T-helper 17 cell (primary cell): ENCODE data around the gene SLC22A14. TPM values are rescaled to one million over a fixed set of nuclear protein-coding genes. Genes with fewer than 3 reads are reported as not detected.

Source experiments
- ATAC-seq: fragments of 150-1000 bp; cut with Tn5 transposase; 2 replicates; pipeline ENCODE4 v1.10.0; 2021; ENCODE audit warnings: mild to moderate bottlenecking, moderate library complexity
- DNase-seq, 3 donors: peaks; one replicate each; pipeline versions ENCODE4 v3.0.0 to v3.0.0-alpha.2; 2020 to 2021
- H3K9me3 ChIP-seq: one replicate; pipeline ENCODE4 v1.7.0; 2013; ENCODE audit warnings: low read length, mild to moderate bottlenecking; ENCODE audit not compliant: control insufficient read depth, poor library complexity, severe bottlenecking
- H3K27ac Mint-ChIP-seq: one replicate; pipeline ENCODE4 v1.8.0; 2022; ENCODE audit warnings: mild to moderate bottlenecking, moderate library complexity, mixed read lengths
- H3K27me3 Mint-ChIP-seq: one replicate; pipeline ENCODE4 v1.8.0; 2022; ENCODE audit warnings: mixed read lengths
- H3K36me3 Mint-ChIP-seq: one replicate; pipeline ENCODE4 v1.8.0; 2022; ENCODE audit warnings: low read depth, mixed read lengths
- H3K4me1 Mint-ChIP-seq: one replicate; pipeline ENCODE4 v1.8.0; 2022; ENCODE audit warnings: mild to moderate bottlenecking, mixed read lengths
- H3K4me3 Mint-ChIP-seq: one replicate; pipeline ENCODE4 v1.8.0; 2022; ENCODE audit warnings: mild to moderate bottlenecking, moderate library complexity, mixed read lengths
- total RNA-seq, 4 donors: library from RNA in 2 of 4; stranded (reverse) in 2 of 4; gene quantifications; one replicate each; pipeline ENCODE4 v1.2.3 and lab custom pipeline; 2022 to 2026

Gene SLC22A14
- total RNA-seq, 2 donors from 2014 or later = 0.23 TPM; not detected in 1

DNA sequence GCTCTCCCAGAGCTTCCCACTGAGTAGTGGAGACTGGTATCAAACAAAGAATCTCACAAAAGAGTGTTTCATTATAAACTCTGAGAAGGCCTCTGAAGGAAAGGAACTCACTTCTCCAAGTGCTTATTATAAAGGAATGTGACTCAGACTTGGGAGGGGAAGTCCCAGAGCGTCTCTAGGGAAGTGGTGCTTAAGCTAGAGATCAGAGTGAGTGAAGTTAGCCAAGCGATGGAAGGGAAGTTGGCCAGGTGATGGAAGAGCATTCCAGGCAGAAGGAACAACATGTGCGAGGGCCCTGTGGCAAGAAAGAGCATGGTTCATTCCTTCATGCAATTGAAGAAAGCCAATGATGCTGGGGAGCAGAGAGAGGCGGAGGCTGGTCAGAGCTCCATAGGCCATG is 66.8 kb downstream of the SLC22A14 start:
- Mint-ChIP-seq H3K4me3 (no peak overlapping the region), H3K4me1 (peaks cover 7% of the 10 kb centered on the region), H3K27ac (no peak overlapping the region), H3K36me3 (no peaks in the 10 kb centered on the region), H3K27me3 (peaks cover 3% of the 10 kb centered on the region)
- no peaks in the 10 kb centered on the region for H3K9me3 ChIP-seq
- DNase-seq = no peak
- no peak for ATAC-seq

DNA sequence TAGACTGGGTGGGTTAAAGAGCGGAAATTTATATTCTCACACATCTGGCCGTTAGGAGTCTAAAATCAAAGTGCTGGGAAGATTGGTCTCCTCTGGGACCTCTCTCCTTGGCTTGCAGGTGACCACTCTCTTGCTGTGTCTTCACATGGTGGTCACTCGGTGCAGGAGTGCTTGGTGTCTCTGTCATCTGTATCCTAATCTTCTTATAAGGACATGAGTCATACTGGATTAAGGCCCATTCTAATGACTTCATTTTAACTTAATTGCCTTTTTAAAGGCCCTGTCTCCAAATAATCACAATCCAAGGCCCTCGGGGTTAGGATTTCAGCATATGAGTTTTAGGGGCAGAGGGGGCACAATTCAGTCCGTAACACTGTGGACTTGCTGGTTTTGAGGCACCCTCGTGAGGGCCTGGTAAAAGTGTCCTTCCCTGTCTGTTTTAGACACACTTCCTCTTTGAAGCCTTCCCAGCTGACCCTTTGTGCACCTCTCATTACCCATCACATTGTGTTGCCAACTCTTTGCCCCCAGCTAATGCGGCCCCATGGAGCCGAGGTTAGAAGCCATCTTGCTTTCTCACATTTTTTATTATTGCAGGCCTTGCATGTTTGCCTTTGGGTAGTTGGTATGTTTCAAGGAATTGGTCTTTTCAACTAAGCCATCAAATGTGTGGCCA is 67.7 kb downstream of the SLC22A14 start:
- Mint-ChIP-seq H3K27ac (no peak overlapping the region), H3K4me3 (no peak overlapping the region), H3K27me3 (no peaks in the 10 kb centered on the region), H3K4me1 (peaks cover 7% of the 10 kb centered on the region), H3K36me3 (no peaks in the 10 kb centered on the region)
- DNase-seq (no peak), ATAC-seq (no peak)
- H3K9me3 ChIP-seq = no peaks in the 10 kb centered on the region

DNA sequence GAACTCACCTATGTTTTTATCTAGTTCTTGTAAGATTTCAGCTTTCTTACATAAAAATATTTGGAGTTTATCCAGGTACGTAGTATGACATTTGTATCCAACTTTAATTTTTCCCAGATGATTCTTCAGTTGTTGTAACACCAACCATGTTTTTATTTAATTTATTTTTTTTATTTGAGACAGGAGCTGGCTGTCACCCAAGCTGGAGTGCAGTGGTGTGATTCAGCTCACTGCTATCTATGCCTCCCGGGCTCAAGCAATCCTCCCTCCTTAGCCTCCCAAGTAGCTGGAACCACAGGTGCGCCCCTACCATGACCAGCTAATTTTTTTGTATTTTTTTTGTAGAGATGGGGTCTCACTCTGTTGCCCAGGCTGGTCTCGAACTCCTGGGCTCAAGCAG is 71.1 kb downstream of the SLC22A14 start:
- Mint-ChIP-seq H3K27me3 (no peaks in the 10 kb centered on the region), H3K36me3 (no peaks in the 10 kb centered on the region), H3K27ac (no peak overlapping the region), H3K4me3 (no peak overlapping the region), H3K4me1 (peaks cover under 1% of the 10 kb centered on the region)
- no peaks in the 10 kb centered on the region for H3K9me3 ChIP-seq
- DNase-seq (no peak), ATAC-seq (no peak)

DNA sequence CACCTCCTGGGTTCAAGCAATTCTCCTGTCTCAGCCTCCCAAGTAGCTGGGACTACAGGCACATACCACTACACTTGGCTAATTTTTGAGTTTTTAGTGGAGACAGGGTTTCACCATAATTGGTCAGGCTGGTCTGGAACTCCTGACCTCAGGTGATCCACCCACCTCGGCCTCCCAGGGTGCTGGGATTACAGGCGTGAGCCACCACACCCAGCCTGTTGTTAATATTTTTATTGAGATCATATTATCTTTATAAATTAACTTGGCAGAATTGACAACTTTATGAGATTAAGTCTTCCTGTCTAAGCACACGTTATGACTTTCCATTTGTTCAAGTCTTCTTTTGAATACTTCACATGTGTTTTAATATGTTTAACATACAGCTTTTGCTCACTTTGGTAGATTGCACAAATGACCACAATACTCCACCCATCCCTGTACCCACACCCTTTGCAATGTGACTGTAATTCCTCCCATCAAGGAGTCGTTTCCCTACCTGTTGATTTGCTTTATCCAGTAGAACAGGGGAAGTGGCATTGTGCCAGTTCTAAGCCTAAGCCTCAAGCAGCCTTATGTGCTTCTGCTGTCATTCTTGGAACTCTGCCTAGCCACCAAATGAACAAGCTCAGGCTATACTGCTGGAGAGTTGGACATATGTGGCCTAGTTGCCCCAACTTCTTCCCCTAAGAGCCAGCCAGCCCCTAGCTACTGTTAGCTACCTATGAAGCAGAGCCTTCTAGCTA is 72.7 kb downstream of the SLC22A14 start:
- Mint-ChIP-seq H3K27ac (no peak overlapping the region), H3K4me1 (no peaks in the 10 kb centered on the region), H3K36me3 (no peaks in the 10 kb centered on the region), H3K27me3 (no peaks in the 10 kb centered on the region), H3K4me3 (no peak overlapping the region)
- DNase-seq = no peak
- no peaks in the 10 kb centered on the region for H3K9me3 ChIP-seq
- ATAC-seq = no peak

DNA sequence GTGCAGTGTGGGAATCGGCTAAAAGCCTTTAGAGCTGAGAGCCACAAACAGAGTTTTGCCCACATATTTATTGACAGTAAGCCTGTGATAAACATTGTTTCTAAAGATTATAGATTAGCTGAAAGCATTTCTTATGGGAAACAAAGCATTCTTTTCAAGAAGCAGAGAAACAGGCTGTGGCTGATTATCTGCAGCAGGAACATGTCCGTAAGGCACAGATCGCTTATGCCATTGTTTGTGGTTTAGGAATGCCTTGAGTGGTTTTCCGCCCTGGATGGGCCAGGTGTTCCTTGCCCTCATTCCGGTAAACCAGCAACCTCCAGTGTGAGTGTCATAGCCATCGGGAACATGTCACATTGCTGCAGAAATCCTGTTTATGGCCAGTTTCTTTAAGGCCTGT is 76.9 kb downstream of the SLC22A14 start:
- H3K4me3 Mint-ChIP-seq = no peak overlapping the region
- no peak for DNase-seq
- peaks cover 2% of the 10 kb centered on the region for H3K36me3 Mint-ChIP-seq
- no peaks in the 10 kb centered on the region for H3K27me3 Mint-ChIP-seq
- H3K9me3 ChIP-seq = no peaks in the 10 kb centered on the region
- no peak overlapping the region for H3K27ac Mint-ChIP-seq
- ATAC-seq = no peak
- H3K4me1 Mint-ChIP-seq = peaks cover 4% of the 10 kb centered on the region

DNA sequence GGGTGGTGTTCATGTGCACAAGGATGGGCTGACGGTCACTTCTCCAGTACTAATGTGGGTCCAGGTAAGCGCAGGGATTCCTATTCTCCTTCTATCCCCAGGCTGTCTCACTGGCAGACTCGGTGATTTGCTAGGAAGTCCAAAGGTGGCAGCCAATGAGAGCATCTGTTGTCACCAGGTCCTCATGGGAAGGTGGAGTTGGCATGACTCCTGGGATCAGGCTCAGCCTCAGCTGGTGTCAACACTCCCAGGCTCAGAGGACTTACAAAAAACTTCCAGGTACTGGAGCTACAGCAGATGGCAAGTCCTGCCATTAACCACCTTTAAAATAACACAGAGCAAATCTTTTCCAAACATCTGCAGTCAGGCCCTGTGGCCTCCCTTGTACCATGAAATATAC is 78.3 kb downstream of the SLC22A14 start:
- H3K9me3 ChIP-seq = no peaks in the 10 kb centered on the region
- ATAC-seq (no peak), DNase-seq (no peak)
- no peak overlapping the region for H3K4me3 Mint-ChIP-seq
- no peaks in the 10 kb centered on the region for H3K27me3 Mint-ChIP-seq
- H3K4me1 Mint-ChIP-seq = peaks cover 12% of the 10 kb centered on the region
- no peak overlapping the region for H3K27ac Mint-ChIP-seq
- peaks cover 7% of the 10 kb centered on the region for H3K36me3 Mint-ChIP-seq

DNA sequence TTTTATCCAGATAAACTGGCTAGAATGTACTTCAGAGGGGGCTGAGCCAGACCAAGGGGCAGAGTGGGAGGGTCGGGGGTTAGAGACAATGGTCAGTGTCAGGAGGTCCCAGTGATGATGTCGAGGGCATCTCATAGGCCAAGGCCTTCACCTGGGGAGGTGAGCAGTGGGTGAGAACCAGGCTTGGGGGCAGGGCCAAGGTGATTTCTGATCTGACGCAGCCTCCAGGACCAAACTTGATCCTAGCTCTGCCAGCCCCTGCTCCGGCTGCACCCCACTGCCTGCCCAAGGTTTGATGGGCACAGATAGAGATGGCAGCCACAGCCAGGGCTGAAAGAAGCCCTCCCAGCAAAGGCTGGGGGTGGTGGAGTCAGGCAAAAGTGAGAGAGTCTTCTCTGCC is 79.4 kb downstream of the SLC22A14 start:
- H3K9me3 ChIP-seq = no peaks in the 10 kb centered on the region
- DNase-seq = no peak
- no peak overlapping the region for H3K27ac Mint-ChIP-seq
- H3K4me3 Mint-ChIP-seq = no peak overlapping the region
- H3K4me1 Mint-ChIP-seq = peaks cover 14% of the 10 kb centered on the region
- no peaks in the 10 kb centered on the region for H3K27me3 Mint-ChIP-seq
- no peak for ATAC-seq
- H3K36me3 Mint-ChIP-seq = peaks cover 7% of the 10 kb centered on the region

DNA sequence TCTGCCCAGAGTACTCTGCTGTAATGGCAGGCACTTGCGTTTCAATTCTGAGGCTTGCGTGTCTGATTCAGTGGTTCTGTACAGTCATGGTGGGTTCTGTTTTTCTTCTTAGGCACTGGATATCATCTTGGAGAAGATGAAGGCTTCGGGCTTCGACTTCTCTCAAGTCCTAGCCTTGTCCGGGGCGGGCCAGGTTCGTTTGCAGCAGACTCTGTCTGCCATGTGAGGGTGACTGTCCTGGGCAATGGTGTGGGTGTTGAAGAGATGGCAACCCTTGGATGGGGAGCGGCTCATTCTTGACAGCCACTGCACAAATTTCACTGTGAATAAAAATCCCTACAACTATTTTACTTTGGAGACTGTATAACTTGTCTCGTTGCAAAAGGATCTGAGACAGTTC is 80.7 kb downstream of the SLC22A14 start:
- Mint-ChIP-seq H3K27me3 (no peaks in the 10 kb centered on the region), H3K36me3 (peaks cover 7% of the 10 kb centered on the region), H3K4me3 (no peak overlapping the region), H3K4me1 (peaks cover 14% of the 10 kb centered on the region), H3K27ac (peak overlapping the region; percentile 51)
- no peaks in the 10 kb centered on the region for H3K9me3 ChIP-seq
- ATAC-seq (no peak), DNase-seq (no peak)

DNA sequence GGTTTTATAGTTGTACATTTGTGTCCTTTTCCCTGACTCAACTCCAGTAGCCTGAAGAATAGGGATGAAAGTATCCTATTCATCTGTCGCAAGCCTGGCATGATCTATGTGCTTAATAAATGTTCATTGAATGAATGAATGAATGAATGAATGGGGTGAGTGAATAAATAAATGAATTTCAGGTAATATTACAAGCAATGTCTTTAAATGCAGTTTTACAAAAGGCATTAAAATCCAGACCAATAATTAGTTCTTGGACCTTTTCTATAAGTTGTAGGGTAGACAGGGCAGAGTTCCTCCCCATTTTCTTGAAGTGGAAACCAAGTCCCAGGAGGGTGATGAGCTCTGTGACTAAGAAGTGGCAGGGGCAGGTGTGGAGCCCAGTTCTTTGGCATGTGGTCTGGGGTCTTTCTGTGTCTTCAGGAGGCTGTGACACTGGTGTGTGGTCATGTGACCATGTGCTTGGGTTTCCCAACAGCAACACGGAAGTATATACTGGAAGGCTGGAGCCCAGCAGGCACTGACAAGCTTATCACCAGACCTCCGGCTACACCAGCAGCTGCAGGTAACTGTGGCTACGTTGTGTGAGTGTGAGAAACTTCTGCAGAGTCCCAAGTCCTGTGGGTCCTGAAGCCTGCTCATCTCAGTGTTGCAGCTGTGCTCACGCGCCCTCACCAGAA is 82.8 kb downstream of the SLC22A14 start:
- no peak overlapping the region for H3K4me3 Mint-ChIP-seq
- peaks cover 7% of the 10 kb centered on the region for H3K36me3 Mint-ChIP-seq
- no peaks in the 10 kb centered on the region for H3K27me3 Mint-ChIP-seq
- peak overlapping the region; percentile 54 for H3K27ac Mint-ChIP-seq
- no peak for ATAC-seq
- no peaks in the 10 kb centered on the region for H3K9me3 ChIP-seq
- DNase-seq = no peak
- H3K4me1 Mint-ChIP-seq = peaks cover 14% of the 10 kb centered on the region

DNA sequence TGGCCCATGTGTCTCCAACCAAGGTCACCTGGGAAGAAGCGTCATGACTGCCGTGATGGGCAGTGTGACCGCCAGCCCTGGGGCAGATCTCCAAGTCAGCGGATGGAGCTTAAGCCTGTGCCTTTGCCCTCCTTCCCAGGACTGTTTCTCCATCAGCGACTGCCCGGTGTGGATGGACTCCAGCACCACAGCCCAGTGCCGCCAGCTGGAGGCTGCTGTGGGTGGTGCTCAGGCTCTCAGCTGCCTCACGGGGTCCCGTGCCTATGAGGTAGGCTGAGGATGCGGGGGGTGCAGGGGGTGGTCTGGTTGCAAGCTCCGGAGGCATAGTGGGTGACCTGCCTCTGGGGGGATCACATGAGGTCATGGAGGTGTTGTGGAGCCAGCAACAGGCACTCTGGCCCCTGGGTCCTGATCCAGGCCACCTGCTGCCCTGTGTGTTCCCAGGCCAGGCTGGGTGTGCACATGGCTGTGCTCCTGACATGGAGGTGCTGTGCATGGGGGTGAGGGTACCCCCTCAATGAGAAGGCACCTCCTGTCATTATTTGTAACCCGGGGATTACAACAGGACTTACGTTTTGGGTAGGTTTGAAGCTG is 83.5 kb downstream of the SLC22A14 start:
- Mint-ChIP-seq H3K27me3 (no peaks in the 10 kb centered on the region), H3K36me3 (peaks cover 7% of the 10 kb centered on the region)

DNA sequence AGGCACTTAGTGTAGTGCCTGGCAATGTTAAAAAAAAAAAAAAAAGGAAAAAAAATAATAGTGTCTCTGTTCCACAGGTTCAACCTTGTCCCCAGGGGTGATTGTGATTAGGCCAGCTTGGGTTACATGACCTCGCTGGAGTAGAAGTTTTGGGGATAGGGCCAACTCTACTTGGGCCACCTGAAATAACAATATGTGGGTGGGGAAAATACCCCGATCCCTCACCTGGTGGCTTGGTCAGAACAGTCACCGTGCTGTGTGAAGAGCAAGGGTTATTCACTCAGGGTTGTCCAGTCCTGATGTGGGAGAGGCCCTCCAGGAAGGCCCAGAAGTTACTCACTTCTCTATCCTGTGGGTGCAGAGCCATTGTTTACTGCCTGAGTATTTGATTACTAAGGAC is 84.0 kb downstream of the SLC22A14 start:
- Mint-ChIP-seq H3K4me3 (no peak overlapping the region), H3K36me3 (peaks cover 7% of the 10 kb centered on the region), H3K4me1 (peaks cover 17% of the 10 kb centered on the region), H3K27me3 (no peaks in the 10 kb centered on the region), H3K27ac (no peak overlapping the region)
- H3K9me3 ChIP-seq = no peaks in the 10 kb centered on the region
- DNase-seq = no peak
- no peak for ATAC-seq

More for the DNA sequence above, 83.5 kb downstream of the SLC22A14 start:
- no peak for DNase-seq
- no peaks in the 10 kb centered on the region for H3K9me3 ChIP-seq
- H3K27ac Mint-ChIP-seq = no peak overlapping the region
- no peak for ATAC-seq
- H3K4me1 Mint-ChIP-seq = peaks cover 17% of the 10 kb centered on the region
- H3K4me3 Mint-ChIP-seq = no peak overlapping the region

DNA sequence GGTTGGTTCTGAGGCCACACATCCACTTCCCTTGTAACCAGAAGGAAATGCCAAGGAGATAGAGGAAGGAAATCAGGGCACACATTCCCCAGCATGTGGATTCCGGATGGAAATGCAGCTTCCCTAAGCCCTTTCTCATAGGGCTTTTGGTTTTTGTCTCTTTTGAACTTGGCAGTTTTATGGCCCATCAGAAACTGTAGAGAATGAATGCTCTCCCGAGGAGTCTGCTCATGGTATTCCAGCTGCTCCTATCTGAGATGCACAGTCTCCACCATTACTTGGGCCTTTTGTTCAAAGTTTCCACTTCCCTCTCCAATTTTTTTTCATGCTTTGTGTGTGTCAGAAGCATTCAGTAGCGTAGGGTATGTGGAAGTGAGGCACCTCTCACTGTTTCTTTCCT is 85.7 kb downstream of the SLC22A14 start:
- H3K4me3 Mint-ChIP-seq = no peak overlapping the region
- H3K27me3 Mint-ChIP-seq = no peaks in the 10 kb centered on the region
- no peak for ATAC-seq
- no peak overlapping the region for H3K27ac Mint-ChIP-seq
- DNase-seq = no peak
- H3K36me3 Mint-ChIP-seq = peaks cover 7% of the 10 kb centered on the region
- H3K4me1 Mint-ChIP-seq = peaks cover 16% of the 10 kb centered on the region
- H3K9me3 ChIP-seq = no peaks in the 10 kb centered on the region
